ENCODE measurements around the gene TUBB3.

Gene TUBB3

GRCh38 chr16:89907055-89907814 is 15.9 kb upstream of the TUBB3 start:
- H3K4me3 ChIP-seq (replicated peaks in 1 of 2; ENCODE audit: low read depth in 2 of 2, low read length in 2 of 2) = no peak overlapping the region
- TF ChIP-seq, protein P1, sequence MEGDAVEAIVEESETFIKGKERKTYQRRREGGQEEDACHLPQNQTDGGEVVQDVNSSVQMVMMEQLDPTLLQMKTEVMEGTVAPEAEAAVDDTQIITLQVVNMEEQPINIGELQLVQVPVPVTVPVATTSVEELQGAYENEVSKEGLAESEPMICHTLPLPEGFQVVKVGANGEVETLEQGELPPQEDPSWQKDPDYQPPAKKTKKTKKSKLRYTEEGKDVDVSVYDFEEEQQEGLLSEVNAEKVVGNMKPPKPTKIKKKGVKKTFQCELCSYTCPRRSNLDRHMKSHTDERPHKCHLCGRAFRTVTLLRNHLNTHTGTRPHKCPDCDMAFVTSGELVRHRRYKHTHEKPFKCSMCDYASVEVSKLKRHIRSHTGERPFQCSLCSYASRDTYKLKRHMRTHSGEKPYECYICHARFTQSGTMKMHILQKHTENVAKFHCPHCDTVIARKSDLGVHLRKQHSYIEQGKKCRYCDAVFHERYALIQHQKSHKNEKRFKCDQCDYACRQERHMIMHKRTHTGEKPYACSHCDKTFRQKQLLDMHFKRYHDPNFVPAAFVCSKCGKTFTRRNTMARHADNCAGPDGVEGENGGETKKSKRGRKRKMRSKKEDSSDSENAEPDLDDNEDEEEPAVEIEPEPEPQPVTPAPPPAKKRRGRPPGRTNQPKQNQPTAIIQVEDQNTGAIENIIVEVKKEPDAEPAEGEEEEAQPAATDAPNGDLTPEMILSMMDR (IDR thresholded peaks at IDR 0.05; ENCODE audit: low read depth, low read length) = no peak
- no peak for DNase-seq (ENCODE audit: low read depth in 2 of 2)

DNA sequence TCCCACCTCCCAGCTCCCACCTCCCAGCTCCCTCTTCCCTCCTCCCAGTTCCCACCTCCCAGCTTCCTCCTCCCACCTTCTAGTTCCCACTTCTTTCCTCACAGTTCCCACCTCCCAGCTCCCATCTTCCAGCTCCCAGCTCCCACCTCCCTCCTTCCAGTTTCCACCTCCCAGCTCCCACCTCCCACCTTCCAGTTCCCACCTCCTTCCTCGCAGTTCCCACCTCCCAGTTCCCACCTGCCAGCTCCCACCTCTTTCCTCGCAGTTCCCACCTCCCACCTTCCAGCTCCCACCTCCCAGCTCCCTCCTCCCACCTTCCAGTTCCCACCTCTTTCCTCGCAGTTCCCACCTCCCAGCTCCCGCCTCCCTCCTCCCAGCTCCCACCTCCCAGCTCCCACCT is 14.9 kb upstream of the TUBB3 start:
- TF ChIP-seq, protein P1 (IDR thresholded peaks at IDR 0.05; ENCODE audit: low read depth, low read length) = no peak
- no peak for DNase-seq (ENCODE audit: low read depth in 2 of 2)
- H3K4me3 ChIP-seq (replicated peaks in 1 of 2; ENCODE audit: low read depth in 2 of 2, low read length in 2 of 2) = no peak overlapping the region

DNA sequence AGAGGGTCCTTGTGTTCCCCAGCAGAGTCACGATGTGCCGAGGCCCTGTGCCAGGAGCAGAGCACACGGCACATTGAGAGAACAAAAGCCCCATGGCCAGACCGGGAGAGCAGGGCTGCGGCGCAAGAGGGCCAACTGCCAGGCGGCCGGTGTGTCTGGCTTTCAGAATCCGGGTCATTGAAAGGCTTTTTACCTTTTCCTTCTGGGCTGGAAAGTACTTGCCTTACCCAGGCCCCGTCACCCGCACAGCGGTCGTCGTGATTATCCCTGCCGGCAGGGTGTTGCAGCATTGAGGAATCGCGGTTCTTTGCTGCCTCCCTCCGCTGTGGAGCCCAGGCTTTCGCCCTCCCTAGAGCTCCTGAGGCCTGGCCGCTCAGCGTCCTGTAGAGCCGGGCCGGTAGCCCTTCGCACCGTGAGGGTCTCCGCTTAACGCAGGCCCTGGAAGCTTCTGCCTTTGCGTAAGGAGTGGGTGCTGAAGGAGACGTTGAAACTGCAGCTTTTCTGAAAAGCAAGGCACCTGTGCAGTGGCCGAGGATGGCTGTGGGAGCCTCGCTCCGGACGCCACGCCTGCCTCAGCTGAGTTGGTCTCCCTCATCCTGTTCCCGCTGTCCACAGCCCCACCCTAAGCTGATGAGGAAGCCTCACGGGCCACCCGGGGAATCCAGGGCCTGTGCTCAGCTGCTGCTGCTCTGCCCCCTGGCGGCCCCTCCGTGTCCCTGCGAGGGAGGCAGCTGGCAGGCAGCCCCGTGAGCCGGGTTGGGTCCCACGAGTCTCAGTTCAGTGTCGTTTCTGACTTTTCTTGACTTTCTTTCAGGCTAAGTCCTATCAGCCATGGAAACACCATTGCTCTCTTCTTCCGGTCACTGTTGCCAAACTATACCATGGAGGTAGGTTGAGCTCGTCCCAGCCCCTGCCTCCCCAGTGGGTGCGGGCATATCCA is 13.1 kb upstream of the TUBB3 start:
- TF ChIP-seq, protein P1 (IDR thresholded peaks at IDR 0.05; ENCODE audit: low read depth, low read length) = peak; percentile 98
- DNase-seq (ENCODE audit: low read depth in 2 of 2) = peak; percentile 82 to 87
- H3K4me3 ChIP-seq (replicated peaks in 1 of 2; ENCODE audit: low read depth in 2 of 2, low read length in 2 of 2) = no peak overlapping the region

GRCh38 chr16:89910717-89911354 is 12.3 kb upstream of the TUBB3 start:
- TF ChIP-seq, protein P1 (IDR thresholded peaks at IDR 0.05; ENCODE audit: low read depth, low read length) = no peak
- DNase-seq (ENCODE audit: low read depth in 2 of 2) = no peak
- H3K4me3 ChIP-seq (replicated peaks in 1 of 2; ENCODE audit: low read depth in 2 of 2, low read length in 2 of 2) = no peak overlapping the region

DNA sequence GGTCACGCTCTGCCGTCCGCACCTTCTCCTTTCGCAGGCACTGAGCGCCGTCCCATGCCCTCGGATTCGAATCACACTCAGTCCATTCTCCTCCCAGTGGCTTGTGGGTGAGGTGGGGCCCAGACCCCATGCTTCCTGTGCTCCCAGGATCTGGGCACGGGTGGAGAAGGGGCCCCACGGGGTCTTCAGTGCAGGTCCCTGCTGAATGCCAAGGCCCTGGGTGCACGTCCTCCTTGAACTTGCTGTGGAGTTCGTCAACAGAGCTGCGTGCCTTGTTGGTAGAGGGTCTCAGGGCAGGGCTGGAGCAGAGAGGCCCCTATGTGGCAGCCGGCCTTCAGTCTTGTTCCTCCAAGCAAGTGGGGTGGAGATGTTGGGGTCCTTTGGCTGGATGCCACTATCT is 11.8 kb upstream of the TUBB3 start:
- no peak for DNase-seq (ENCODE audit: low read depth in 2 of 2)
- TF ChIP-seq, protein P1 (IDR thresholded peaks at IDR 0.05; ENCODE audit: low read depth, low read length) = no peak
- H3K4me3 ChIP-seq (replicated peaks in 1 of 2; ENCODE audit: low read depth in 2 of 2, low read length in 2 of 2) = no peak overlapping the region

- H3K4me3 ChIP-seq (replicated peaks in 1 of 2; ENCODE audit: low read depth in 2 of 2, low read length in 2 of 2) = no peak overlapping the region
- TF ChIP-seq, protein P1 (IDR thresholded peaks at IDR 0.05; ENCODE audit: low read depth, low read length) = no peak
- DNase-seq (ENCODE audit: low read depth in 2 of 2) = no peak
Observed at GRCh38 chr16:89912143-89912542, 11.0 kb upstream of the TUBB3 start.
